ENCODE results near the gene SULT6B1.

Gene SULT6B1

GRCh38 chr2:37181726-37182684 is 6.5 kb downstream of the SULT6B1 start:
- H3K4me1 Mint-ChIP-seq: no peaks in the 10 kb centered on the region
- H3K27me3 Mint-ChIP-seq: peaks cover 53% of the 10 kb centered on the region
- H3K27ac Mint-ChIP-seq: no peak overlapping the region
- CTCF ChIA-PET: no interaction called here
- H3K36me3 Mint-ChIP-seq: no peaks in the 10 kb centered on the region
- DNase-seq: no peak
- H3K9me3 Mint-ChIP-seq: no peaks in the 10 kb centered on the region
- H3K4me3 Mint-ChIP-seq: no peak overlapping the region

GRCh38 chr2:37180640-37181039 is 7.8 kb downstream of the SULT6B1 start:
- Mint-ChIP-seq H3K4me1 (no peaks in the 10 kb centered on the region), H3K36me3 (no peaks in the 10 kb centered on the region), H3K9me3 (no peaks in the 10 kb centered on the region), H3K27ac (no peak overlapping the region), H3K4me3 (no peak overlapping the region), H3K27me3 (peaks cover 46% of the 10 kb centered on the region)
- CTCF ChIA-PET: no interaction called here
- no peak for DNase-seq

GRCh38 chr2:37180006-37180639 is 8.3 kb downstream of the SULT6B1 start:
- H3K36me3 Mint-ChIP-seq: no peaks in the 10 kb centered on the region
- peaks cover 46% of the 10 kb centered on the region for H3K27me3 Mint-ChIP-seq
- no peak for DNase-seq
- H3K4me1 Mint-ChIP-seq: no peaks in the 10 kb centered on the region
- no peak overlapping the region for H3K27ac Mint-ChIP-seq
- H3K9me3 Mint-ChIP-seq: no peaks in the 10 kb centered on the region
- H3K4me3 Mint-ChIP-seq: no peak overlapping the region
- CTCF ChIA-PET: no interaction called here

GRCh38 chr2:37173741-37174140 is 14.7 kb downstream of the SULT6B1 start:
- H3K4me1 Mint-ChIP-seq: no peaks in the 10 kb centered on the region
- DNase-seq: no peak
- no peaks in the 10 kb centered on the region for H3K9me3 Mint-ChIP-seq
- H3K36me3 Mint-ChIP-seq: no peaks in the 10 kb centered on the region
- H3K27ac Mint-ChIP-seq: no peak overlapping the region
- H3K27me3 Mint-ChIP-seq: peaks cover 12% of the 10 kb centered on the region
- H3K4me3 Mint-ChIP-seq: no peak overlapping the region
- CTCF ChIA-PET: no interaction called here

- Mint-ChIP-seq H3K27ac (no peak overlapping the region), H3K36me3 (no peaks in the 10 kb centered on the region), H3K9me3 (peaks cover 1% of the 10 kb centered on the region), H3K4me1 (no peaks in the 10 kb centered on the region), H3K4me3 (no peak overlapping the region), H3K27me3 (peaks cover 5% of the 10 kb centered on the region)
- CTCF ChIA-PET: interaction anchor here (0.7 kb wide), 1 partner anchor 62 kb away, joined by 3 read pairs; no protein-coding TSS in a partner anchor
- no peak for DNase-seq
Measured at GRCh38 chr2:37171624-37171950, 16.9 kb downstream of the SULT6B1 start.

- CTCF ChIA-PET: interaction anchor here (0.7 to 2.2 kb wide), 19 partner anchors 10 to 908 kb away, joined by 3 to 10 read pairs (median 4); partner anchors contain the start of genes CEBPZ, NDUFAF7 and SULT6B1
- peaks cover 5% of the 10 kb centered on the region for H3K36me3 Mint-ChIP-seq
- peak; percentile 40 for DNase-seq
- no peak overlapping the region for H3K27ac Mint-ChIP-seq
- H3K9me3 Mint-ChIP-seq: peaks cover 16% of the 10 kb centered on the region
- H3K4me3 Mint-ChIP-seq: no peak overlapping the region
- peaks cover 15% of the 10 kb centered on the region for H3K27me3 Mint-ChIP-seq
- H3K4me1 Mint-ChIP-seq: no peaks in the 10 kb centered on the region
Measured at GRCh38 chr2:37168217-37168981, 20.1 kb downstream of the SULT6B1 start.

GRCh38 chr2:37167636-37168180 is 20.8 kb downstream of the SULT6B1 start:
- no peak overlapping the region for H3K27ac Mint-ChIP-seq
- H3K27me3 Mint-ChIP-seq: peaks cover 15% of the 10 kb centered on the region
- DNase-seq: no peak
- H3K36me3 Mint-ChIP-seq: peaks cover 5% of the 10 kb centered on the region
- CTCF ChIA-PET: interaction anchor here (1.0 to 2.2 kb wide), 6 partner anchors 10 to 665 kb away, joined by 3 to 10 read pairs (median 5); no protein-coding TSS in a partner anchor
- H3K4me3 Mint-ChIP-seq: no peak overlapping the region
- peaks cover 16% of the 10 kb centered on the region for H3K9me3 Mint-ChIP-seq
- no peaks in the 10 kb centered on the region for H3K4me1 Mint-ChIP-seq

GRCh38 chr2:37164757-37165156 is 23.7 kb downstream of the SULT6B1 start:
- CTCF ChIA-PET: interaction anchor here (0.6 to 1.1 kb wide), 2 partner anchors 78 to 712 kb away, joined by 3 to 4 read pairs; no protein-coding TSS in a partner anchor
- DNase-seq: no peak
- Mint-ChIP-seq H3K9me3 (peaks cover 18% of the 10 kb centered on the region), H3K27me3 (peaks cover 12% of the 10 kb centered on the region), H3K4me3 (no peak overlapping the region), H3K4me1 (no peaks in the 10 kb centered on the region), H3K27ac (peak overlapping the region; percentile 49), H3K36me3 (peaks cover 5% of the 10 kb centered on the region)

- peak; percentile 92 for DNase-seq
- CTCF ChIA-PET: interaction anchor here (1.2 to 1.7 kb wide), 3 partner anchors 11 to 206 kb away, joined by 3 to 10 read pairs (median 4); no protein-coding TSS in a partner anchor
- H3K9me3 Mint-ChIP-seq: no peaks in the 10 kb centered on the region
- peaks cover 25% of the 10 kb centered on the region for H3K36me3 Mint-ChIP-seq
- H3K27ac Mint-ChIP-seq: peak within 1 kb of the TSS; percentile 88
- H3K27me3 Mint-ChIP-seq: no peaks in the 10 kb centered on the region
- peaks cover 46% of the 10 kb centered on the region for H3K4me1 Mint-ChIP-seq
- H3K4me3 Mint-ChIP-seq: peak within 1 kb of the TSS; percentile 97
Measured at GRCh38 chr2:37156857-37157714, 31.4 kb downstream of the SULT6B1 start, which contains the start of gene EIF2AK2. EIF2AK2 (minus strand) TSS chr2:37156980; CDS start chr2:37147806, 9,174 bp downstream.

- Mint-ChIP-seq H3K4me1 (peaks cover 52% of the 10 kb centered on the region), H3K36me3 (peaks cover 30% of the 10 kb centered on the region), H3K4me3 (peak overlapping the region; percentile 97), H3K27ac (peak overlapping the region; percentile 88), H3K9me3 (no peaks in the 10 kb centered on the region), H3K27me3 (no peaks in the 10 kb centered on the region)
- peak; percentile 34 for DNase-seq
- CTCF ChIA-PET: interaction anchor here (0.9 kb wide), 1 partner anchor 40 kb away, joined by 3 read pairs; no protein-coding TSS in a partner anchor
Measured at GRCh38 chr2:37156071-37156856, 32.2 kb downstream of the SULT6B1 start.

GRCh38 chr2:37154785-37155184 is 33.7 kb downstream of the SULT6B1 start:
- peak overlapping the region; percentile 13 for H3K4me3 Mint-ChIP-seq
- no peak for DNase-seq
- CTCF ChIA-PET: no interaction called here

GRCh38 chr2:37153224-37153623 is 35.2 kb downstream of the SULT6B1 start:
- Mint-ChIP-seq H3K27me3 (no peaks in the 10 kb centered on the region), H3K36me3 (peaks cover 46% of the 10 kb centered on the region), H3K27ac (no peak overlapping the region), H3K4me1 (peaks cover 77% of the 10 kb centered on the region), H3K4me3 (no peak overlapping the region), H3K9me3 (no peaks in the 10 kb centered on the region)
- CTCF ChIA-PET: no interaction called here
- no peak for DNase-seq

More at GRCh38 chr2:37154785-37155184, 33.7 kb downstream of the SULT6B1 start:
- Mint-ChIP-seq H3K27me3 (no peaks in the 10 kb centered on the region), H3K4me1 (peaks cover 66% of the 10 kb centered on the region), H3K27ac (no peak overlapping the region), H3K9me3 (no peaks in the 10 kb centered on the region), H3K36me3 (peaks cover 36% of the 10 kb centered on the region)
